22Rv1 (cell line): ENCODE data around the gene NR4A3.

Experiments used
- H3K27ac ChIP-seq: fragments of 450-650 bp; 2 replicates; pipeline ENCODE4 v1.5.1; 2017
- ZFX ChIP-seq: fragments of 450-650 bp; IDR thresholded peaks from 2 replicates; pipeline ENCODE4 v1.6.1; 2017; ENCODE audit warnings: antibody characterized with exemption, borderline replicate concordance
- TF ChIP-seq, protein P1 (sequence below): fragments of 450-650 bp; IDR thresholded peaks from 2 replicates; pipeline ENCODE4 v1.5.1; 2017; ENCODE audit warnings: mild to moderate bottlenecking

Gene NR4A3

DNA sequence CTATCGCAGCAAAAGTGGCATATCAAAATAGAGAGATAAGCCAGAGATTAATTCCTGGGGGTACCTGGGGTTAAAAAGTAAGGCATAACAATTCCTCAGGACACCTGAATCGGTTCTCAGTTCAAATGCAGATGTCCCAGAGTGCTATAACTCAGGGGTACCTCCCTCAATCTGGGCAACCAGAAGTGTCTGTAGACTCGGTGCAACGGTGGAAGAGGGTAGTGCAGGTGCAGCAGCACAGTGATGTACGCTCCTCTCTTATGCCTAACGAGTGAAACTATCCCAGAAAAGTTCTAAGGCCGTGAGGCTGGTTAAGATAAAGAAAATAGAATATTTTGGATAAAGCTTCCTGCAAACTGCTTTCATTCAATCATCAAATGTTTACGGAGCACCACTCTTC lies 7.9 kb upstream of the NR4A3 start:
- no peak for TF ChIP-seq ZFX
- TF ChIP-seq, protein P1, sequence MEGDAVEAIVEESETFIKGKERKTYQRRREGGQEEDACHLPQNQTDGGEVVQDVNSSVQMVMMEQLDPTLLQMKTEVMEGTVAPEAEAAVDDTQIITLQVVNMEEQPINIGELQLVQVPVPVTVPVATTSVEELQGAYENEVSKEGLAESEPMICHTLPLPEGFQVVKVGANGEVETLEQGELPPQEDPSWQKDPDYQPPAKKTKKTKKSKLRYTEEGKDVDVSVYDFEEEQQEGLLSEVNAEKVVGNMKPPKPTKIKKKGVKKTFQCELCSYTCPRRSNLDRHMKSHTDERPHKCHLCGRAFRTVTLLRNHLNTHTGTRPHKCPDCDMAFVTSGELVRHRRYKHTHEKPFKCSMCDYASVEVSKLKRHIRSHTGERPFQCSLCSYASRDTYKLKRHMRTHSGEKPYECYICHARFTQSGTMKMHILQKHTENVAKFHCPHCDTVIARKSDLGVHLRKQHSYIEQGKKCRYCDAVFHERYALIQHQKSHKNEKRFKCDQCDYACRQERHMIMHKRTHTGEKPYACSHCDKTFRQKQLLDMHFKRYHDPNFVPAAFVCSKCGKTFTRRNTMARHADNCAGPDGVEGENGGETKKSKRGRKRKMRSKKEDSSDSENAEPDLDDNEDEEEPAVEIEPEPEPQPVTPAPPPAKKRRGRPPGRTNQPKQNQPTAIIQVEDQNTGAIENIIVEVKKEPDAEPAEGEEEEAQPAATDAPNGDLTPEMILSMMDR = no peak
- no peak overlapping the region for H3K27ac ChIP-seq

DNA sequence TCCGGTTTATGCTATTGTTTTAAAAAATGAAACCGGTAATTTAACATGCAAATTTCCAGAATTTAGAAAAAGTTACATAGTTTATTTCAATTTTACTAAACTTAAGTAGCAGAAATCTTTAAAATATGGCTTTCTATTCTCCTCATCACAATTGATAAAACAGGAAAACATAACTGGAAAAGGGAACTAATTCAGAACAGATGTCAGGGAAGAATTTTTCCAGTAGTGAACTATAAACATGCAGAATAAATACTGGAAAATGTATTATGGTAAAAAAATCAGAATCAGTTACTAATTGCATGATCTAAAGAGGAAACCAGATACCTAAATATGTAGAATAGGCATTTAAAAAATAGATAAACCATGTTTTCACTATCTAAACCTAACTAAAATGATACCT lies 7.3 kb upstream of the NR4A3 start:
- TF ChIP-seq, protein P1 = no peak
- no peak for TF ChIP-seq ZFX

DNA sequence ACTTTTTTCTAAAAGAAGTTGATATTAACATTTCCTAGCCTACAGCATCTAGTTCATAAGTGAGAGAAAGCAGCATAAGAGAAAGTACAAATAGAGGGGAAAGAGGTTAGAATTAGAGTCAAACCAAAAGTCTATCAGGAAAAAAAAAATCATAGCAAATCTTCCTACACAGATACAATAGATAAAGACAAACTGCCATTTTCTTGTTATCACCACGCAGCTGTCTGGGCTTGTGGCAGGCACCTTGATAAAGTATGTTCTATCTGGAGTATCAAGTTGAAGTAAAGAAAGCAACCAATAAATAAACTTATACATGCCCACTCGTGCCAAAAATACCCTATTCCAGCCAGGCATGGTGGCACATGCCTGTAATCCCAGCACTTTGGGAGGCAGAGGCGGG lies 5.3 kb upstream of the NR4A3 start:
- no peak for TF ChIP-seq ZFX
- TF ChIP-seq, protein P1 = no peak

More for the DNA sequence above, 7.3 kb upstream of the NR4A3 start:
- no peak overlapping the region for H3K27ac ChIP-seq

DNA sequence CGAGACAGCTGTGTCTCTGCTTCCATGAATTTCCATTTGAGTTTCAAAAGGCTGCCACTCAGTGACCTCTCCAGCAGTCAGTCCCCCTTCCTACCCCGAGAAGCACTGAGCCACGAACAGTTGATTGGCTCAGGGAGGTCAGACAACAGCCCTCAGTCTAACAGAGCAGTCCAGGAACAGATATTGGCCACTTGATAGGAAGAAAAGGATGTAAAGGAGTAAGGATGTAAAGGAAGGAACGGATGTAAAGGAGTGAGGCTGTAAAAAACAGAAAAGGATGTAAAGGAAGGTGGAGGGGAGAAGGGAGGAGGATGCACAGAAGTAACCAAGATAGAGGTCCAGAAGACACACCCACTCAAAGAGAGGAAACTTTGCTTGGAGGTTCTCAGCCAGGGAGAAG lies 3.2 kb upstream of the NR4A3 start:
- H3K27ac ChIP-seq = no peak overlapping the region; the same call in 1 of the 2 replicates
- TF ChIP-seq, protein P1 = no peak
- TF ChIP-seq ZFX = no peak

More for the DNA sequence above, 5.3 kb upstream of the NR4A3 start:
- H3K27ac ChIP-seq = no peak overlapping the region

DNA sequence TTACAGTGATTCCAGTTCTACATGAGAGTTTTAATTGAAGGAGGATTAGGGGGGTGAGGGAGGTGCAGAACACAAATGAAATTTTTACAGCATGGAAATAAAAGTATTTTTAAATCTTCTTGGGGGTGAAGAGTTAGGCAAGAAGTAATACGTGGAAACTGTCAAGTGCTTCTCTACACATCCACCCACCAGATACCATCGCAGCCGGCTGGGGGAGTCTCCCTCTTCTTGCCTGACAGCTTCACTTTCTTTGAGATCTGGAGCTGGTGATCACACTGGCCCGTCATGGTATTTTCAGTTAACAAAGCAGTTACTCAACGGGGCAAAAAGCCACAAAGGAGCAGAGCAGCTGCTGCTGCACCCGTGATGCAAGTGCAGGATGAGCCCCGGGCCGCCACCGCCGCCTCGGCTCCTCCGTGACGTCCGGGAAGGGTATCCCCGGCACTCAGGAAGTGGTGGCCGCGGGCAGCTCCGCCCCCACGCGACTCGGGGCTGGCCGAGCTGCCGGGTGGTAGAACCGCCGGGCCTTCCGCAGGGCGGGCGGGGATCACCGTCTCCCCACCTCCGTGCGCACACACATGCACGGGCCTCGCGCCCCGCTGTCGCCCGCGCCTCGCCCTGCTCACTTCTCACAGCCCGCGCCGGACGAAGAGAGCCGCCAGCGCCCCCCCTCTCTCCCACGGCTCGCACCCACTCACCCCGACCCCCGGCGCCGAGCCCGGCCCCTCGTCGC lies 2.4 kb upstream of the NR4A3 start:
- no peak for TF ChIP-seq ZFX
- TF ChIP-seq, protein P1 = no peak

DNA sequence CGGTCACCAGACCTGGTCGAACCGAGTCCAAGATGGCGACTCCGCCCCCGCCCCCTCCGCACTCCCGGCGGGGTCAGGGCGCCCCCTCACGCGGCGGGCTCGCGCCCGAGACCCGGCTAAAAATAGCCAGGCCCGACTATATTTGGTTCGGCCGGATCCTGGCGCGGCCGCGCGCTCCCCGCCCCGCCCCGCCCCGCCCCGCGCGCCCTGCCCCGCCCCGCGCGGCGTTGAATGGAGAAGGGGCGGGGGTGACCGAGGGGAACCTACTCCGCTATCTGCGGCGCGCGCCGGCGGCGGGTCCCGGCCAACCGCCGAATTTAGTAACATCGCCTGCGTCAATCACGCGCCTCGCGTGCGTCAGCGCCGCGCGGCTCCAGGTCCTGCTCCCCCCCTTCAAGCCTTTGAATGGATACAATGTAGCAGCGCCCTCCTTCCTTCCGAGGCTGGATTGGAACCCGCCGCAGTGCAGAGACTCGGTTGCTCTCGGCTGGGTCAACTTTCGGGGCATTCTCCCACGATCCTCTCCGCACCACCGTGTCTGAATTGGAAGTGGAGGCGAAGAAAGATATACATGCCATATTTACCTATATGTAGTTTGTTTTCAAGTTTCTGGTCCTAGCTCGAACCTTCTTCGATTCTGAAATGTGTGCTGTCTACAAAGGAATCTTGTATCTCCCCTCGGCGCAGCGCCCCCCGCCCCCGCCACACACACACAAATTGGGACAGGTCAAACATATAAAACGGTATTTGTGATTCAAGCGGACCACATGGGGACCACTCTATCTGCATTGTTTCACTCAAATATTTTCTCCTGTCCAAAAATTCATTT lies 1.6 kb upstream of the NR4A3 start:
- TF ChIP-seq, protein P1 = peak; percentile 17; the same call in 1 of the 2 replicates
- TF ChIP-seq ZFX = no peak
- peak overlapping the region; percentile 85 for H3K27ac ChIP-seq

More for the DNA sequence above, 2.4 kb upstream of the NR4A3 start:
- H3K27ac ChIP-seq = peak overlapping the region; percentile 85
